GM23248 (cell line): ENCODE results near the gene F10.

Source experiments
- EZH2 ChIP-seq: fragments of 200-600 bp; sonication (generic); IDR thresholded peaks from 2 replicates; pipeline ENCODE4 v1.6.1; 2018; ENCODE audit warnings: antibody characterized with exemption, mild to moderate bottlenecking; ENCODE audit not compliant: insufficient read depth, poor library complexity, severe bottlenecking
- EZH2phosphoT487 ChIP-seq: fragments of 200-600 bp; sonication (generic); IDR thresholded peaks from 2 replicates; pipeline ENCODE4 v1.6.1; 2018; ENCODE audit warnings: antibody characterized with exemption, moderate library complexity, mild to moderate bottlenecking, low read depth; ENCODE audit not compliant: insufficient read depth

DNA sequence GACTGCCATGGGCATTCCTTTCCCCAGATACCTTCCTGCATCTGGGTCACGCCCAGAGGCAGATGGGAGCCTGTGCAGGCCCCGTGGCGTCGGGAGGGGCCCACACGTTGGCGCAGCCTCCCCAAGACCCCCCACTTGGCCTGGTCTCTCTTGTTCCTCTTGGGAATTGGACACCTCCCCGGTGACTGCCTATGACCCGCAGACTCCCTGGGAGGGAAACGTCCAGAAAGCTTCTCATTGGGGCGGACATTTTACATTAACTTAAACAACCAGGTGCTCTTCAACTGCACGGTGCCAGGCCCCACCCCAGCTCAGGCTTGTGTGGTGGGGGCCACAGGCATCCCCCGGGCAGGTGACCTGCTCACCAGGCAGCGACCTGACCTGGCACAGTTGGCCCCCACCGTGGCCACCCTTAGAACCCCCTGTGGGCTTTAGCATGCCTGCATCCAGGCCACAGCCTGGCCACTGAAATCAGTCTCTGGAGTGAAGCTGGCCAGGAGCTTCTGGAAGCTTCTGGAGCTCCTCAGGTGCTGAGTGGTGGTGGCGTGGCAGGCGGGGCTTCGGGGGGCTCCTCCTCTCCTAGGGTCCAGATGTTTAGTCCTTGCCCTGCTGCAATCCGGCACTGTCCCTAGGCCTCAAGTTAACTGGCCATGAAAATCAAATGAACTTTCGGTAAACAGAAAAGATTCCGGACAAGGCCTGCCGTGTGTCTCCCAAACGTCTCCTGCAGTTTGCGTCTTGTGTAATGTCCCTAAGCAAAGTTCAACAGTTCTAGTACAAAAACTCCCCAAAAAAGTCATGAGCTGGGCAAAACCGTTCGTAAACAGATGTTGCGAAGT lies 27.3 kb downstream of the F10 start:
- TF ChIP-seq EZH2, result no peak
- no peak for TF ChIP-seq EZH2phosphoT487
